ENCODE data around the gene LATS2.

GRCh38 chr13:20981370-20982095, 79.9 kb downstream of the LATS2 start:
- TF ChIP-seq POLR2A (IDR thresholded peaks at IDR 0.05; ENCODE audit: borderline replicate concordance, extremely low read depth, insufficient read depth, insufficient read length) (no peak), CBX3 (IDR thresholded peaks at IDR 0.05; ENCODE audit: low read depth) (no peak), RAD21 (IDR thresholded peaks at IDR 0.05; ENCODE audit: low read depth) (no peak), REST (IDR thresholded peaks at IDR 0.05; ENCODE audit: low read depth) (no peak), EZH2 (IDR thresholded peaks at IDR 0.05) (no peak), EZH2phosphoT487 (IDR thresholded peaks at IDR 0.05; ENCODE audit: borderline replicate concordance) (no peak), EGR1 (IDR thresholded peaks at IDR 0.05; ENCODE audit: low read depth) (no peak), SRF (IDR thresholded peaks at IDR 0.05; ENCODE audit: low read depth) (no peak), YY1 (IDR thresholded peaks at IDR 0.05; ENCODE audit: extremely low read depth, insufficient replicate concordance, low read depth, low read length) (no peak), SIN3A (IDR thresholded peaks at IDR 0.05; ENCODE audit: low read depth) (no peak)
- TF ChIP-seq, protein P1, sequence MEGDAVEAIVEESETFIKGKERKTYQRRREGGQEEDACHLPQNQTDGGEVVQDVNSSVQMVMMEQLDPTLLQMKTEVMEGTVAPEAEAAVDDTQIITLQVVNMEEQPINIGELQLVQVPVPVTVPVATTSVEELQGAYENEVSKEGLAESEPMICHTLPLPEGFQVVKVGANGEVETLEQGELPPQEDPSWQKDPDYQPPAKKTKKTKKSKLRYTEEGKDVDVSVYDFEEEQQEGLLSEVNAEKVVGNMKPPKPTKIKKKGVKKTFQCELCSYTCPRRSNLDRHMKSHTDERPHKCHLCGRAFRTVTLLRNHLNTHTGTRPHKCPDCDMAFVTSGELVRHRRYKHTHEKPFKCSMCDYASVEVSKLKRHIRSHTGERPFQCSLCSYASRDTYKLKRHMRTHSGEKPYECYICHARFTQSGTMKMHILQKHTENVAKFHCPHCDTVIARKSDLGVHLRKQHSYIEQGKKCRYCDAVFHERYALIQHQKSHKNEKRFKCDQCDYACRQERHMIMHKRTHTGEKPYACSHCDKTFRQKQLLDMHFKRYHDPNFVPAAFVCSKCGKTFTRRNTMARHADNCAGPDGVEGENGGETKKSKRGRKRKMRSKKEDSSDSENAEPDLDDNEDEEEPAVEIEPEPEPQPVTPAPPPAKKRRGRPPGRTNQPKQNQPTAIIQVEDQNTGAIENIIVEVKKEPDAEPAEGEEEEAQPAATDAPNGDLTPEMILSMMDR (IDR thresholded peaks at IDR 0.05 in 2 of 3, conservative IDR thresholded peaks at IDR 0.05 in 1 of 3; ENCODE audit: borderline replicate concordance in 1 of 3, insufficient read depth in 1 of 3, low read depth in 2 of 3, low read length in 2 of 3), result no peak
- TF ChIP-seq, protein P2, sequence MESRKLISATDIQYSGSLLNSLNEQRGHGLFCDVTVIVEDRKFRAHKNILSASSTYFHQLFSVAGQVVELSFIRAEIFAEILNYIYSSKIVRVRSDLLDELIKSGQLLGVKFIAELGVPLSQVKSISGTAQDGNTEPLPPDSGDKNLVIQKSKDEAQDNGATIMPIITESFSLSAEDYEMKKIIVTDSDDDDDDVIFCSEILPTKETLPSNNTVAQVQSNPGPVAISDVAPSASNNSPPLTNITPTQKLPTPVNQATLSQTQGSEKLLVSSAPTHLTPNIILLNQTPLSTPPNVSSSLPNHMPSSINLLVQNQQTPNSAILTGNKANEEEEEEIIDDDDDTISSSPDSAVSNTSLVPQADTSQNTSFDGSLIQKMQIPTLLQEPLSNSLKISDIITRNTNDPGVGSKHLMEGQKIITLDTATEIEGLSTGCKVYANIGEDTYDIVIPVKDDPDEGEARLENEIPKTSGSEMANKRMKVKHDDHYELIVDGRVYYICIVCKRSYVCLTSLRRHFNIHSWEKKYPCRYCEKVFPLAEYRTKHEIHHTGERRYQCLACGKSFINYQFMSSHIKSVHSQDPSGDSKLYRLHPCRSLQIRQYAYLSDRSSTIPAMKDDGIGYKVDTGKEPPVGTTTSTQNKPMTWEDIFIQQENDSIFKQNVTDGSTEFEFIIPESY (IDR thresholded peaks at IDR 0.05; ENCODE audit: extremely low read depth, insufficient replicate concordance, low read length), result no peak
- TF ChIP-seq, protein P3, sequence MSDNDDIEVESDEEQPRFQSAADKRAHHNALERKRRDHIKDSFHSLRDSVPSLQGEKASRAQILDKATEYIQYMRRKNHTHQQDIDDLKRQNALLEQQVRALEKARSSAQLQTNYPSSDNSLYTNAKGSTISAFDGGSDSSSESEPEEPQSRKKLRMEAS (IDR thresholded peaks at IDR 0.05), result no peak

Measured in HCT116 (cell line).